Skin epidermis (tissue), 12 donors: ENCODE measurements around the gene MRPL54.

Experiments used
- H3K27ac ChIP-seq, 21 experiments: fragments of 200-600 bp; sonication (generic) in 11 of 21; one replicate each; pipeline ENCODE4 v1.5.0; 2020; ENCODE audit warnings: mild to moderate bottlenecking in 3 of 21, inconsistent platforms in 2 of 21, moderate library complexity in 2 of 21
- H3K4me3 ChIP-seq, 7 experiments: fragments of 200-600 bp; sonication (generic) in 2 of 7; one replicate each; pipeline ENCODE4 v1.5.0; 2020; ENCODE audit warnings: inconsistent platforms in 2 of 7, mild to moderate bottlenecking in 2 of 7, moderate library complexity in 1 of 7

The MRPL54 gene

GRCh38 chr19:3782330-3782729 lies 19.8 kb downstream of the MRPL54 start:
- Histone ChIP-seq H3K27ac (no peak overlapping the region), H3K4me3 (no peak overlapping the region)

GRCh38 chr19:3782903-3783302 lies 20.4 kb downstream of the MRPL54 start:
- Histone ChIP-seq H3K4me3 (no peak overlapping the region), H3K27ac (no peak overlapping the region)

- Histone ChIP-seq H3K4me3 (no peak overlapping the region), H3K27ac (no peak overlapping the region)
Observed at GRCh38 chr19:3783660-3784584, 21.4 kb downstream of the MRPL54 start.

GRCh38 chr19:3784607-3785450 lies 22.3 kb downstream of the MRPL54 start:
- Histone ChIP-seq H3K4me3 (peak overlapping the region; percentile 20 to 47 (median 36)), H3K27ac (peak overlapping the region in 3 of 21 experiments; percentile 38 to 82 (median 77))

- H3K4me3 ChIP-seq = peak overlapping the region; percentile 20 to 47 (median 36)
- peak overlapping the region in 10 of 21 experiments; percentile 12 to 82 (median 62) for H3K27ac ChIP-seq
Observed at GRCh38 chr19:3785451-3785937, 23.0 kb downstream of the MRPL54 start.

GRCh38 chr19:3785938-3786824 lies 23.7 kb downstream of the MRPL54 start, which contains the start of gene MATK:
Gene MATK, minus strand, starts transcription at chr19:3786381. Its CDS starts 1,246 bp downstream, at chr19:3785135.
- H3K27ac ChIP-seq = peak within 1 kb of the TSS in 10 of 21 experiments; percentile 12 to 82 (median 62)
- peak within 1 kb of the TSS; percentile 20 to 47 (median 36) for H3K4me3 ChIP-seq

GRCh38 chr19:3788996-3789778 lies 26.7 kb downstream of the MRPL54 start:
- peak overlapping the region in 1 of 21 experiments; percentile 14 for H3K27ac ChIP-seq

GRCh38 chr19:3790209-3790734 lies 27.8 kb downstream of the MRPL54 start:
- Histone ChIP-seq H3K27ac (no peak overlapping the region), H3K4me3 (no peak overlapping the region)

More at GRCh38 chr19:3788996-3789778, 26.7 kb downstream of the MRPL54 start:
- no peak overlapping the region for H3K4me3 ChIP-seq

- no peak overlapping the region for H3K27ac ChIP-seq
- H3K4me3 ChIP-seq = no peak overlapping the region
Observed at GRCh38 chr19:3790941-3791340, 28.5 kb downstream of the MRPL54 start.

GRCh38 chr19:3792114-3792513 lies 29.6 kb downstream of the MRPL54 start:
- H3K4me3 ChIP-seq = no peak overlapping the region
- H3K27ac ChIP-seq = no peak overlapping the region

- H3K27ac ChIP-seq = no peak overlapping the region
- H3K4me3 ChIP-seq = no peak overlapping the region
Observed at GRCh38 chr19:3793799-3794198, 31.3 kb downstream of the MRPL54 start.

- no peak overlapping the region for H3K27ac ChIP-seq
- H3K4me3 ChIP-seq = no peak overlapping the region
Observed at GRCh38 chr19:3796358-3796757, 33.9 kb downstream of the MRPL54 start.

- Histone ChIP-seq H3K4me3 (no peak overlapping the region), H3K27ac (peak overlapping the region in 4 of 21 experiments; percentile 14 to 69 (median 22))
Observed at GRCh38 chr19:3798137-3798536, 35.7 kb downstream of the MRPL54 start.

- Histone ChIP-seq H3K27ac (peak overlapping the region in 1 of 21 experiments; percentile 19), H3K4me3 (peak overlapping the region in 4 of 7 experiments; percentile 12 to 27 (median 18))
Observed at GRCh38 chr19:3800996-3801395, 38.5 kb downstream of the MRPL54 start.

- Histone ChIP-seq H3K27ac (peak overlapping the region in 3 of 21 experiments; percentile 16 to 38 (median 19)), H3K4me3 (peak overlapping the region in 5 of 7 experiments; percentile 2 to 27 (median 16))
Observed at GRCh38 chr19:3801412-3802096, 39.1 kb downstream of the MRPL54 start.

GRCh38 chr19:3803114-3803888 lies 40.8 kb downstream of the MRPL54 start:
- no peak overlapping the region for H3K27ac ChIP-seq
- H3K4me3 ChIP-seq = no peak overlapping the region

GRCh38 chr19:3803986-3804385 lies 41.5 kb downstream of the MRPL54 start:
- H3K27ac ChIP-seq = no peak overlapping the region
- H3K4me3 ChIP-seq = no peak overlapping the region
